GM12874 (cell line): Measurements from ENCODE around the gene PTGR3.

ENCODE experiments used
- CTCF ChIP-seq: IDR thresholded peaks from 2 replicates; pipeline ENCODE4 v1.5.1; 2011; ENCODE audit warnings: low read depth, mild to moderate bottlenecking, control low read depth, low read length, moderate library complexity; ENCODE audit not compliant: insufficient read depth

The PTGR3 gene

DNA sequence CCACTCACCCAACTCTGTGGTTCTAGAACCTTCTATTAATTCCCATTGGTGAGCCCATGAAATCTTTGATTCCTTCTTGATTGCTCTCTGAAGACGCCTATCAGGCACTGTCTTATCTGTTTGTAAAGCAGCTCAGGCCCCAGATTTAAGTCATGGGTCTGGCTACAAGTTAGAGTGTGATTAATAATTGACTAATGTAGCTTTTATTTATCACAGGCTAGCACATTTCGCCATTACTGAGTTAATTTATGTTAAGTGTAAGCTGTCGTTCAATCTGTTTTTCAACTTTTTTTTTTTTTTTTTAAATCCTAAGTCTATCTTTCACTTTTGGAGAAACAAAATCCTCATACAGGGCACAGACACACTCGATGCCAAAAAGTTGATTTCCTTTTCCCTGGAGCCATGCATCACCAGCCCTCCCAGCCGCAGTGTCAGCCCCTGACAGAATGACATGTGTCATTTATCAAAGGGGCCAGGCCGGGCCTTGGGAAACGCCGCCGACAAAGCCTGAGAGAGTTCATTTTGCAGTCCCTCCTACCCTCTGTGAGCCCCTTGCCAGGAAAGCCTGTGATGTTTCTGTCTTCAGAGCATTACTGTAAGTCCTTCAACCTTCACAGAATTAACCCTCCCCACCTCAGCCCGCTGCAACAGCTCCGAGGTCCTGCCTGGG, 17.5 kb upstream of the PTGR3 start:
- TF ChIP-seq CTCF: no peak

DNA sequence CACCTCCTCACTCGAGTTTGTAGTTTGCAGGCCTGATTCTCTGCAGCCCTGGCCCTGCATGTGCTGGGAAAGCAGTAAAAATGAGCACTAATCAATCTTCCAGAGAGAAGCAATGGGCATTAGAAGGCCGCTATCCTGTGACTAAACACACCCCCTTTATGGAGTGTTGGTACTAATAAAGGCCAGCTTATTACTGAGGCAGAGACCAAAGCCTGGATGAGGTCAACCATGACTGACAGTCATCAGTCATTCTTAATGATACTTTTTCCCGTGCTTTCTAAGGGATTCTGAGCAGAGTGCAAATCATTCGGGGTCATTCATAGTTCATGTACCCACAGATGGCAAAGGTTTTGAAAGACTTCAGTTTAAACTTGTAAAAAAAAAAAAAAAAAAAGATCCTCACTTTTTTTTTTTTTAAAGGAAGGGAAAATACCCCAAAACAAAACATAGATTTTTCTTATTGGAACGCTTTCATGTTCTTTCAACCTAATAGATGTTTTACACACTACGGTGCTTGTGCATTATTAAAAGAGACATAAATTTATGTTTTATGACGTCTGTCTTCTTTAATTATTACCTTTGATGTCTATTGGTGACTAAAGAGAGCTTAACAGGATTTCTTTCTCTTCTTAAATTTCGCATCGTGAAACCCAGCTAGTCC, 14.9 kb upstream of the PTGR3 start:
- TF ChIP-seq CTCF: no peak

- TF ChIP-seq CTCF: no peak
Observed at GRCh38 chr18:75222407-75222806, 13.5 kb upstream of the PTGR3 start.

GRCh38 chr18:75221897-75222296, 13.0 kb upstream of the PTGR3 start:
- no peak for TF ChIP-seq CTCF

GRCh38 chr18:75221397-75221796, 12.5 kb upstream of the PTGR3 start:
- TF ChIP-seq CTCF: no peak

DNA sequence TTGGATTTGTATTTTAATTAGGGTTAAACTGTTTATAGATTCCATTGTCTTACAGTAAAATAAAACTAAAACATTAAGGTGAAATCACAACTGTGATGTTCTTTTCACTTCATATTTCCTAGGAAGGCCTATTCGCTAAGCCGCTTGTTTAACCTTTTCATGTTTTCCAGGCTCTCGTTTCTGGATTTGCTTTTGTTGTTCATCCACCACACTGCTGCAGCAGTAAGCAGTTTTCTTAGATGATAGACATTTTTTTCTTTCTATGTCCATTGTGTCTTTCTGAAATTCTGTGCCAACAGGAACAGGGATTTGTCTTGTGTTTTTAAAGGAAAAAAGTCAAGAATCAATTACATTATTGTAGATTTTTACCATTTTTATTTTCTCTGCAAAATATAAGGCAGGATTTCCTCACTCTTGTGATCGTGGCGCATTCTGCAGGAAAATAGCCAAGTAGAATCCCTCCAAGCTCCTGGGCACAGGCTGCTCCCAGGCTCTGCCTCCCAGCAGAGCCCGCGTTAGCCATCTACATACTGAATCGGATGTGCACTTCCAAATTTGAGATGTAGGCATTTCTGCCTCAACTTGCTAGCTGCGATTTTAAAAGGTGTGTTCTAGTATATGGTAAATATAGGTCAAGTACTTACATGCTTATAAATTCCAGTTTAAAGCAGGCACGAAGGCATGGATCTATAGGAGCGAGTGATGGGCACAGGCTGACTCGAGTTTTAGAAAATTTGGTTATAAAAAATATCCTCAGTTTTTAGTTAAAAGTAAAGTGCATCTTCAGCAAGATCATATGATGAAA, 11.8 kb upstream of the PTGR3 start:
- TF ChIP-seq CTCF: no peak

GRCh38 chr18:75219745-75220375, 10.9 kb upstream of the PTGR3 start:
- TF ChIP-seq CTCF: no peak
